GM20000 (cell line): ENCODE results near the gene STEEP1.

ENCODE experiments used
- DNase-seq: peaks from one replicate; pipeline ENCODE4 v3.0.0; 2012; ENCODE audit warnings: low spot score
- TF ChIP-seq, protein P1 (sequence below): IDR thresholded peaks from 2 replicates; pipeline ENCODE4 v1.5.1; 2012; ENCODE audit warnings: mild to moderate bottlenecking, control low read depth; ENCODE audit errors: extremely low read depth, missing control alignments

The STEEP1 gene

DNA sequence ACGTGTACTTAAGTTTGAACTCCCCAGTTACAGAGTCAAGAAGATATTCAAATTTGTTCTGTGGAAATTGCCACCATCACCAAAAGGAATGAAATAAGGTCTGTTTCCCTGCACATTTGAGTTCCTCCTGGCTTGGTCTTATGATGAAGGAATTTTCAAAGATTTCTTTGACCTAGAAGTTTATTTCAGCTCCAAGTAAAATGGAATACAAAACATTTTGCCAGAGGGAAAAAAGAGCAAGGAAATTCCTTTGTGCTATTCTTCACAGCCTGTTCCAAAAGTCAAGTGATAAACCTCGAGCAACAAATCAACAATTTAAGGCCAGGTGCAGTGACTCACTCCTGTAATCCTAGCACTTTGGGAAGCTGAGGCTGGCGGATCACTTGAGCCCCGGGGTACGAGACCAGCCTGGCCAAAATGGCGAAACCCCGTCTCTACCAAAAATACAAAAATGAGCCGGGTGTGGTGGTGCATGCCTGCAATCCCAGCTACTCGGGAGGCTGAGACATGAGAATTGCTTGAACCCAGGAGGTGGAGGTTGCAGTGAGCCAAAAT is 37.6 kb upstream of the STEEP1 start:
- no peak for DNase-seq
- TF ChIP-seq, protein P1, sequence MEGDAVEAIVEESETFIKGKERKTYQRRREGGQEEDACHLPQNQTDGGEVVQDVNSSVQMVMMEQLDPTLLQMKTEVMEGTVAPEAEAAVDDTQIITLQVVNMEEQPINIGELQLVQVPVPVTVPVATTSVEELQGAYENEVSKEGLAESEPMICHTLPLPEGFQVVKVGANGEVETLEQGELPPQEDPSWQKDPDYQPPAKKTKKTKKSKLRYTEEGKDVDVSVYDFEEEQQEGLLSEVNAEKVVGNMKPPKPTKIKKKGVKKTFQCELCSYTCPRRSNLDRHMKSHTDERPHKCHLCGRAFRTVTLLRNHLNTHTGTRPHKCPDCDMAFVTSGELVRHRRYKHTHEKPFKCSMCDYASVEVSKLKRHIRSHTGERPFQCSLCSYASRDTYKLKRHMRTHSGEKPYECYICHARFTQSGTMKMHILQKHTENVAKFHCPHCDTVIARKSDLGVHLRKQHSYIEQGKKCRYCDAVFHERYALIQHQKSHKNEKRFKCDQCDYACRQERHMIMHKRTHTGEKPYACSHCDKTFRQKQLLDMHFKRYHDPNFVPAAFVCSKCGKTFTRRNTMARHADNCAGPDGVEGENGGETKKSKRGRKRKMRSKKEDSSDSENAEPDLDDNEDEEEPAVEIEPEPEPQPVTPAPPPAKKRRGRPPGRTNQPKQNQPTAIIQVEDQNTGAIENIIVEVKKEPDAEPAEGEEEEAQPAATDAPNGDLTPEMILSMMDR, result no peak

DNA sequence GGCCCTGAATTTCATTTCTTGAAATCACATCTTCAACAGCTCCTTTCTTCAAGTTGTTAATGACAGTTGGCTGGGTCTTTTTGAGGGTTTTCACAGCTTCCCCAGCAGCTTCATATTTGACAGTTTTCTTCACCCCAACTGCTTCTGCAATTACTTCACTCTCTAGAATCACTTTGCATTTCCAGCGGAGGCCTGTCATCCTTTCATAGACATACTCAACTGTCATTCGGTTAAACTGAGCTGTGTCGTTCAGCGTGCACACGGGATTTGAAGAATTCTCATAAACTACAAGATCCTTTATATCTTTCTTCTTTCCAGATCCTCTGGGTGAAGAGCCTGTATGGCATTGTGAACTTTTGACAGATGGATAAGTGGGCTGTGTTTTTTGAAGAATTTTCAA is 24.6 kb upstream of the STEEP1 start:
- DNase-seq, result no peak
- TF ChIP-seq, protein P1, result no peak

DNA sequence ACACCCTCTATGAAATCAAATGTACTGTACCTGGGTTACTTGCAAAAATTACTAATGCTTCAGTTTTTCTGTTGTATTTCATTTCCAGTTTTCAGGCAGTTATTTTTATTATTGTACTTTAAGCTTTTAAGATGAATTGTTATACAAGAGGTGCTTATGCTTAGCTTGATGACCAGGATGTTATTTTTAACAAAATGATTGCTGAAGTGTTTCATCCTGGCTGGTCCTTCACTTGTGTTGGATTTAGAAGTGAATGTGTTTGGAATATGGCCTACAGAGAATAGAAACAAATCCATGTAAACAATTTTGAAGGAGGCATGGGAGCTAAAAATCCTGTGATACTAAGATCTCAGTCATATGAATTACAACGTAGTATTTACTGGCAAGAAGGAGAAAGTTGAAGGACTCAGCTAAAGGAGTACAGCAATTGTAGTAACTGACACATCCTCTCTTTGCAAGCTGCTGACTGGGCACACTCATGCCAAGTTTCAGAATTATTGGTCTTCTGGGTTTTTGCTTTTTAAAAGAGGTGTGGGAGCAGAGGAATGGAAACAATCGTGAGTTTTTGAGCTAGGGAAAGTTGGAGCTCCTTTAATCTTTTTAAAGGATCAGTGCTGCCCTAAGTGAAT is 18.3 kb upstream of the STEEP1 start:
- no peak for DNase-seq
- TF ChIP-seq, protein P1, result no peak

DNA sequence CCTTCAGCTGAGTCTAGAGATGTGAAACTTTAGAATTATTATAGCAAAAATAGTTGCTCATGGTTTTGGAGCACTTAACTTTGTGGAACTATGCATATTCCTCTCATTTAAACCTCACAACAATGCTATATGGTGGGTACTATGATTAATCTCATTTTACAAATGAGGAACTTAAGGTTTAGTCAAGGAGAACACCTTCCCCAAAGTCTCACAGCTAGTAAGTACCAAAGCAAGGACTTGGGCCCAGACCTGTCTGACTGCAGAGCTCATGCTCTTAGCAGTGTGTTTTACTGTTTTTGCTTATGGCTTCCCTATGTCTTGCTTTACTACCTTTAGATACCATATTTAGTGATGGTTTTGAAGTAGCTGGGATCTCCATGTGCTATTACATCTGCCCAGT is 14.2 kb upstream of the STEEP1 start:
- TF ChIP-seq, protein P1, result no peak
- DNase-seq, result no peak

DNA sequence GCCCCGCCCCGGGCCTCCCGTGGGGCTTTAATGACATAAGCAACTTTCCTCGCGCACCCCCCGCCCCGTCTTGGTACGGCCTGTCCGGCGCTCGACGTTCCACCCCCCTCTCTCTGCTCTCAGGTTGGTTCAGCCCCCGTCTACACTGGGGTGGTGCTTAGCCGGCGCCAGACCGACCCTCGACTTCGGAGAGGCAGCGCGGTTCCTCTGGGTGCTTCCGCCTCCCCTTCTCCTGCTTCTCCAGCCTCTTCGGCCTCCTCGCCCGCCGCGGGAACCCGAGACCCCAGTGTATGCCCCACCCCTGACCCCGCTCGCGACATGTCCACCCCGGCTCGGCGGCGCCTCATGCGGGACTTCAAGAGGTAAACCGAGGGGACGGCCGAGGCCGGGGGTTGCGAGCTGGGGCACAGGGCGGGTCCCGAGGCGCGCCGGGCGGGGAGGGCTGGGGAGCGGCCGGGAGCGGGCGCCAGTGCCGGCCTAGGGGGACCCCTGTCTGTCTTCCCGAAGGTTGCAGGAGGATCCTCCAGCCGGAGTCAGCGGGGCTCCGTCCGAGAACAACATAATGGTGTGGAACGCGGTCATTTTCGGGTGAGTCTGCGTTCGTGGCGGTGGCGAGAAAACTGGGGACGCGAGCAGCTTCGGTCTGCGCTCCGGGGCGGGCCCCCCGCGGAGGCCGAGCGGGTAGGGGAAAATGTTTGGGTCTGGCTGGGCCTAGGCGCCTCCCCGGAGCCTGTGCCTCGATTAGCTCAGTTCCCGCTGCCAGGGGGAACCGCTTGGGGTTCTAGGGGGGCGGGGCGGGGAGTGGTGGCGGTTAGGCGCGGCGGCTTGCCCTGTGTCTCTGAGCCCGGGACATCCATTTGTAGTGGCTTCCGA is 9.4 kb upstream of the STEEP1 start, which contains the start of gene UBE2A:
UBE2A (plus strand) TSS at position 170 of the 873 bp plus-strand sequence; CDS start at position 319, 149 bp downstream.
- DNase-seq, result peak; percentile 92

DNA sequence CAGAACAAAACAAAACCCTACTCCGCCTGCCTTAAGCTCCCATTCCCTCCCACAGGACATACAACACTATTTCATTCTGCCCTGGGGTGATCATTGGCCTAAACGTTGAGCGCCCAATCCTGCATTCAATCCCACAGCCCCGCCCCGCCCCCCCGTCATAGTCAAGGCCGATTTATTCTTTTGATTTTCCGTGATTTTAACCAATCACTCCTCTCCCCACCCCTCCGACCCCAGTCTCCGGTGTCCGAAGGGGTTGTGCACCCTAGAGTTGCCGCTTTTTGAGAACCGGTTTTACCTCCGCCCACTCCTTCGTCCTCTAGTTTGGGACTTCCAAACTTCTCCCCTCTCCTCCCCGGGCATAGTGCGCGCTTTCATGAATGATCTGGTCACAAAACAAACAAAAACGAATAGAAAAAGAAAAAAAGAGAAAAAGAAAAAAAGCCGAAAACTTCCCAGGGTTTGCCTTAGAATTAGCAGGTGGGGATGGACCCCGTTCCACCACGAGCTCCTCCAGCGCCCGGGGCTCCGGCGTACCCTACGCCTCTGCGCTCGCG is 8.7 kb upstream of the STEEP1 start:
- TF ChIP-seq, protein P1, result no peak
- DNase-seq, result peak; percentile 20

More for the DNA sequence above, 9.4 kb upstream of the STEEP1 start, which contains the start of gene UBE2A:
- TF ChIP-seq, protein P1, result no peak

DNA sequence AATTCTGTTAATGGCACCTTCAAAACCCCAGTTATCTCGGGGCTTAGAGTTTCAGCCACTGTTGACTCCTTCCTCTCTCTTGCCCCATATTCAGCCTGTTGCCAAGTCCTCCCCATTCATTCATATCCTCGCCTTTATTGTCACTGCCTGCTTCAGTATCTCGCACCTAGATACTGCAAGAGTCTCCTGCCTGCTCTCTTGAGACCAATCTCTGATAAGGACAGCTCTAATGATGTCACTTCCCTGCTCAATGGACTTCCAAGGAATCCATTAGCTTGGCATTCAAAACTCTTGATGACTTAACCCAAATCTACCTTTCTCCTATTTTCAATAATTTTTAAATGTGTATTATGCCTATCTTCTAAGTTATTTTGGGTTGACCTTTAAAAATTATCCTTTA is 8.0 kb upstream of the STEEP1 start:
- TF ChIP-seq, protein P1, result no peak
- DNase-seq, result no peak
